NCI-H1930 (cell line): ENCODE results near the gene KMO.

Source experiments
- DNase-seq, 2 experiments: peaks; one replicate each; lab custom pipeline; 2025; lab: John Stamatoyannopoulos, UW

KMO gene

DNA sequence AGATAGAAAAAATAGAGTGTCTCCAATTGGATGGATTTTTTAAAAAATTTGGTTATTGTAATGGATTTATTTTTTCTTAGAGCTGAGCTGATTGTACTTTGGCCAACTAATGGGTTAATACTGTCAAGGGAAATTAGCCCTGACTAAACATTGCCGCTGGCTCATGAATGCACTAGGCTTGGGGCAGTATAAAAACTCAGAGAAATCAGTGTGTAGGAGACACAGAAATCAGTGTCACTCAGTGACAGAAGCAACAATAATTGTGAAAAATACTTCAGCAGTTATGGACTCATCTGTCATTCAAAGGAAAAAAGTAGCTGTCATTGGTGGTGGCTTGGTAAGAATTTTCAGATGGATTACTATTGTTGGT lies at the start of gene KMO:
Gene KMO (plus strand): TSS at position 217 of the 370 bp plus-strand sequence. CDS start 67 bp downstream, at position 284.
- DNase-seq, result no peak

DNA sequence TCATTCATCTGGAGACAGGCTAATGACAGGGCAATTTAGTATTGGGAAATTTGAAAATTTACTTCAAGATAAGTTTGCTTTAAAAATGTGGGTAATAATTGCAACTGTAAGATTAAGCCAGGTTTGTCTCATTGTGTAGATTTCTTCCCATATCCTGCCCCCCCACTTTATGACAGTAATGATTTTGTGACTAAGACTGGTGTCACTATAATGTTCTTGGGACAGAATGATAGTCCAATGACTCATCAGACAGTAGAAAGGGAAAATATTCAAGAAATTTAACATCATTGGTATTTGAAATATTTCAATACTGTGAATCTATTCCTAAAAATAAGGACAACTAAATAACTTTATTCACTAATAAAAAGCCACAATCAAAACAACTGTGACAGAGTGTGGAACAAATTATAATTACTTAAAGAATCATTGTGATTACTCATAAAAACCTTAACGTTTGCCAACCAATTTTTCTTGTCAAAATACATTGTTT lies 49.4 kb upstream of the KMO start:
- DNase-seq, result no peak

DNA sequence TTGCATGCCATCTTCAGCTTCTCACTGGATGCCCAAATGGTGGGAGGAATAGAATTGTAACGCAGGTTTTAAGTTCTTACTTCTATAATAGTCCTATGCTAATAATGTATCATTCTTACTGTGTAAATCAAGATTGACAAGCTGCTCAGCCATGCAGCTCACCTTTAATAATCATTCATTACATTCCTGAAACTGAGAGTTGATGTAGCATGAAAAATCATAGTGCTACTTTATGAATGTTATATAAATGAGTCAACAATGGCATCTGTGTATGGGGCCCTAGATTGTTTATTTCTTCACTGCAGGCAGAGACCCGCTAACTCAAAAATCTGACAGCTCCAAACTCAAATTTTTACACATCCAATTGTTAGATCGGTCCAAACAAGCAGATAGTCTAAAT lies 47.0 kb upstream of the KMO start:
- no peak for DNase-seq

DNA sequence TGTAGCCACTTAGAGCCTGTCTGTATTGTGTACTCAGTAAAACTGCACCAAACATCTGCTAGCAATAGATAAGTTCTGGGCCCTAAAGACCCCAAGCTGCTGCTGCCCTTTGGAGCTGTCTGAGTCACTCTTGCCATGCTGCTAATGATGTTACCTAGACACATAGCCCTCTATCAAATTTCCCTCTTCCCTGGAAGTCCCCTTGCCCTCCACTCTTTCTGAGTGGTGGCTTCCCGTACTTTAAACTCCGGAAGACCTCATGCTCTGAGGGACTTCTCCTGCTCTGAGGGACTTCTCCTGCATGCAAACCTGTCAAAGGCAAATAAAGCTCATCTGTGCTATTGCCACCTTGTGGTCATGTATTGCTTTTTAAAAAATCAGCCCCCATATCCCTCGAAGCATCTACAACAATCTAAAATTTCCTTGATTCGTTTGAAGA lies 46.6 kb upstream of the KMO start:
- DNase-seq, result peak in 1 of 2 experiments; percentile 5

DNA sequence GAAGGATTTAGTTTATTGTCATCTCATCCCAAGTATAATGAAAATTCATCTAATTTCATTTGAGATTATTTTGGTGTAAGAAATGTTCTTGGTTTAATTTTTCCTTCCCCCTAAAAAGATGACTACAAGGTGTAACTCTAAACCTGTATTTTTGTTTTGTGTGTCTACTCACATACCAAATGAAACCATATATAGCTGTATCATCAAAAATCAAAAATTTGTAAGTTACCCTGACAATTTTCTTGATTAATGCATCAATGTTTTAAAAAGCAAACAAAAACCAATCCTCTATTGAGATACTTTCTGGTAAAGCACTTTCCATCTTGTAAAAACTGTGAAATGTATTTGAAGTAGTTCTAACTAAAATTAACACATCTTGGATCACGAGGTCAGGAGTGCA lies 43.4 kb upstream of the KMO start:
- DNase-seq, result no peak

DNA sequence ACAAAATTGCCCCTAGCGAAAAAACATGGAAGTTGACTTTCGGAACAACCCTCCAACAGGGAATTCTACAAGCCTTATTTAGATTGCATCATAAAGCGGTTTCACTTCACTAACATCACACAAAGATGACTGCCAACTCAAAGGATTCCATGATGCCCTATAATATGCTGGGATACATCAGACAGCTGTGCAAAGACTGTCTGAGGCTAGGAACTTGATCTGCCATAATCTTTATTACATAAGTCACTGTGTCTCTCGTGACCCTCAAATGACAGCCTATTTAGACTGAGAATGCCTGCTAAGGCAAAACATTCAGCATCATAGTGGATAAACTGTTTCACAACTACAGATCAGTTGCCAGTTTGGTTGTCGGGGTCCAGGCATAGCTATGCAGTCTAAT lies 36.4 kb upstream of the KMO start:
- peak; percentile 24 to 86 for DNase-seq

DNA sequence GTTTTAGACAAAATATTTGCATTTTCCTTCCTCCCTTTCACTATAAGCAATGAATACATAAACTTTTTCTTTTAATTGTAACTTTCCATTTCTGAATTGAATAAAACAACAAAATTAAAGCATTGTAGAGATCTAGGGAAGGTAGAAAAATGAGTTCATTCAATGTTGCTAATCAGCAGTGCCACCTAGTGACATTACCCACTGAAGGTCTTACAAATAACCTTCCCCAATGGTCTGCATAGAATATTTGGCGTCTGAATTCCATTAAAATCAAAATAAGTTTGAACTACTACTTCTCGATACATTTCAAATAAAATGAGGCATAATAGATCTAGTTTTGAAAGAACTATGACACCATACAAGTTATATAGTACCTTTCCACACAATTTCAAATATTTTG lies 32.3 kb upstream of the KMO start:
- DNase-seq, result peak in 1 of 2 experiments; percentile 16

DNA sequence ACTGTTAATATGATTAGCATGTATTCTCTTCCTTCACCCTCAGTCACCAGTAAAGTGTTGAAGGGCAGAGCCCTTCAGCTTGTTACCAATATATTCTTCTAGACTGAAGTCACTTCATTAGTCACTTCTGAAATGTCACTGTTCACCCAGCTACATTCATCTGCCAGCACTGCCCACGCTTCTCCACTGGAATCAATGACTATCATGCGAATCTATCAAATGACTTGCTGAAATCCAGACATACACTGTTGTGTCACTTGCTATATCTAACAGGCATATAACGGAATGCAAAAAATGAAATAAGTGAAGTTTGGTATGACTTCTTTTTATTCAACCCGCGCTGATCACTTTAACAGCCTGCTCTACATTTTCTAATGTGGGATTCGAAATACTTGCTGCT lies 28.7 kb upstream of the KMO start:
- DNase-seq, result no peak

DNA sequence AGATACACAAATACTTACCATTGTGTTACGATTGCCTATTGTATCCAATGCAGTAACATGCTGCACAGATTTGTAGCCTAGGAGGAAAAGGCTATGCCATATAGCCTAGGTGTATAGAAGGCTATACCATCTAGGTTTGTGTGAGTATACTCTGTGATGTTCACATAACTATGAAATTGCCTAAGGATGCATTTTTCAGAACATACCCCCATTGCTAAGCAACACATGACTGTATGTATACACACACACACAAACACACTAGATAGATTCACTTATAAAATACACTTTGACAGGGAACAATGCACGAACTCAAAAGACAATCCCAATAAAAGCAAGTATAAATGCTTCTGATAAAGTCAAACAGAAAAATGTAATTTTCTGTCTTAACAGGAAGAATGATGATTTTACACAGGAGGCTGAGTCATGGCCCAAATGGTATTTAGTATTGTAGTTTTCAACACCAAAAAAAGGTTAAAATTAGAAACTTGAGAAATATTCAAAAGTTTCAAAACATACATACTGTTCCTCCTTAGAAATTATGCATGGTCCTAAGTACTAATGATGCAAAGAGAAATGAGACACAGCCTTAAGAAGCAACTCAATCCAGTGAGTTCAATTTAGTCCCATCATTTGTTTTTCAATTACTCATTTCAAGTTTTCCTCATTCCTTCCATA lies 24.9 kb upstream of the KMO start:
- DNase-seq, result no peak

DNA sequence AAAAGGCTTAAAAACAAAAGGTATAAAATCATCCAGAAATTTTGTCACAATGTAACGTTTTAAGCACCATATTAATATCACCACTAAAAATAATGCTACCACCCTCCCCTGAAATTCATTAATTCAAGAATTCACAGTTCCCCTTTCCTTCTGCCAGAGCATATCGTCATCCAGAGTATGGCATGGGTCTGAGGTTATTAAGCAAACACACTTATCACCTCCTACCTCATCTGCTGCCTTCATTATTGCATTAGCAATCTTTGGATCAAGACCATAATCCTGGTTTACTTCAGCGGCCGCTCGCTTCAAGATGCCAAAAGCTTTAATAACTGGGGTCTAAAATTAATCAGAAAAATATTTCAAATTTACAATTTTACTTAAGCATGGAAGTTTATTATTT lies 18.8 kb upstream of the KMO start:
- DNase-seq, result no peak

DNA sequence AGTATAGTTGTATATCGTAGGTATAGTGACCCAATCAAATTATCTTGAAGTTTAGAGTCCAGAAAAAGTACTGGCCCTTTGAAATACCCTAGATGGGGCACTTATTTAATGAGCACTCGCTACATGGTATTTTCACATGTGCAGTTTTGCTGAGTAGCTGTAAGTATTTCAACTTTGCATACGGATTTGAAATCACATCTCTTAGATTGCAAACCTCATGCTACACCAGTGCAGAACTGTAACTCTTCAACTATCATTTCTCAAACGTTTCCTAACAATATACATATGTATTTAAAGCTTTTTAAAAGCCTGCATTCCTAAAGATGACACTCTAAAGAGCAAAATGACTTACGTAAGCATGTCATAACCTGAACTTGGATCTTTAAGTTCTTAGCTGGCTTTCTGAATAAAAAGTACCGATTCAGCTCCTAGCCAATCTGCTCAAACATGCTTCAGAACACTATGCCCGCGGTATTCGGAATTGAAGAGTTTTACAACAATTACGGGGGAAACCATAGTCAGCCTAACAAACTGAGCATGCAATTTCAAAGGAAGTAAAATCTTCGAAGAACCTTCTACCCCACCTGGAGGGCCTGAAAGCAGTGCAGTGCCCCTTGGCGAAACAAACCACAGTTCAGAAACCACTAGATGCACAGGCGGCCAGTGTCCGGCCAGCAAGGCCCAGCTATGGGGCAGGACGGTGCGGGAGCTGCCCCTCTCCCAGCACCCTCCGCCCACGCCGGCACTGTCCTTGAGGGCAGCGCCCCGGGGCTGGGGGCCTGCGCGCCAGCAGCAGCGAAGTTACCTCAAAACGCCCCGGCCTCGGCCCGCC lies 13.5 kb upstream of the KMO start:
- no peak for DNase-seq

DNA sequence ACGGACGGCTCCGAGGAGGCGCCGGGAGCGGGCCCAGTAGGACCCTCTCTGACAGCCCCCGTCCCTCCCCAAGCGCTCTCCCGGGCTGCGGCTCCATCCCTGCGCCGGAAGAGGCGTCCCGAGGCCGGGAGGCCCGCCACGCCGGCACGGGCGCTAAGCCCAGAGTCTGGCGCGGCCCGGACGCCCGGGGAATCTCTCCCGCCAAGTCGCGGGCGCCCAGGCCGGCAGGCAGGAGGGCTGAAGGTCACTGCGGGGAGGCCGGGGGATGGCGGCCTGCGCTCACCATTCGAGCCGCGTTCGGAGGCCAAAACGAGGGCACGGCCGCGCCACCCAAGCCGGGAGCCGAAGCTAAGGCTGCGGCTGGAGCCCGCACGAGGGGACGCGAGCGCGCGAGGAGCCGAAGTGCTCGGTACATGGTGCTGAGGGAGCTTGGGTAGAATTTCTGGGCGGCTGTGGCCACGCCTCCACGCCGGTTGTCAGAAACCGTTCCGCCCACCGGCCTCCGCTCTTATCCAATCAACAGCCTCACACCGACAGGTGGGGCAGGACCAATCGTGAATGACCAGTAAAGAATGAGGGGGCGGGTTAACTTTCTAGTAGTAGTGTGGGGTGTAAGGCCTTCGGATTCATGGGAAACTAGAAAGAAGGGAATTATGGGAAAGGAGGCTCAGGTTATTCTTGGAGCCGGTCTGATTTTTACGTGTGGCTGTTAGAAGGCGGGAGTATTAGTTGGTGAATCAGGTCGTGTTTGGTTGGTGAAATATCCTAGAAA lies 12.7 kb upstream of the KMO start, which contains the start of gene FH:
Gene FH (minus strand): TSS at position 448 of the 772 bp plus-strand sequence. CDS start 33 bp downstream, at position 415.
- DNase-seq, result peak; percentile 96 to 97

DNA sequence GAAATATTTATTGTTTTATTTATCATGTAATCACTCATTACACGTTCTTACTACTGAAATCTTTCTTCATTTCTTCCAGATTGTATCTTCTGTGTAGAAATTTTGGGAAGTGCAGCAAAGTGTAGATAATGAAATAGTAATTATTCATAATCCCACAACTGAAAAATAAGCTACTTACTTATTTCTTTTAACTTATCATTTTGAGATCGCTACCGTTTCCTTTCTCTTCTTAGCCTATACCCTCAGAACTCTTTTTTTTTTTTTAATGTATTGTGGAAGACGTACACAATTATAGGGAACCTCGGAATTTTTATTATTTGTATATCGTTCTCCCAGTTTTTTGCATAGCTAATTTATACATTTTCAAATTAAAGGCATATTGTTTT lies 12.1 kb upstream of the KMO start:
- DNase-seq, result no peak

DNA sequence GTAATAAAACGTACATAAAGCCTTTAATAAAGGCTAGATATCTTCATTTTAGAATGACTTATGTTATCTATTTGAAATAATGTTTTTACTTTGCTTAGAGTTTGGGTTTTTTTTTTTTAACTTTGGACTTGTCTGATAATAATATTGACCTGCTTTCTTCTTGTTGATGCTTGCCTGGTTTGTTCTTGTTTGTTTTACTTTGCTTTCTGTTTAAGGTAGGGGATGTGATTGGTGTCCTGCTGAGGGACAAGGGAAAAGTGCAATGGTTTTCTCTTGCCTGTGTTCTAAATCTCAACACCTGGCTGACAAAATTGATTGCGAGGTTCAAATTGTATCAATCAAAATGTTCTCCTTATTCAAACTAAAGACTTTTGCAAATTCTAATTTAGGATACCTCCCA lies 10.5 kb upstream of the KMO start:
- DNase-seq, result no peak

DNA sequence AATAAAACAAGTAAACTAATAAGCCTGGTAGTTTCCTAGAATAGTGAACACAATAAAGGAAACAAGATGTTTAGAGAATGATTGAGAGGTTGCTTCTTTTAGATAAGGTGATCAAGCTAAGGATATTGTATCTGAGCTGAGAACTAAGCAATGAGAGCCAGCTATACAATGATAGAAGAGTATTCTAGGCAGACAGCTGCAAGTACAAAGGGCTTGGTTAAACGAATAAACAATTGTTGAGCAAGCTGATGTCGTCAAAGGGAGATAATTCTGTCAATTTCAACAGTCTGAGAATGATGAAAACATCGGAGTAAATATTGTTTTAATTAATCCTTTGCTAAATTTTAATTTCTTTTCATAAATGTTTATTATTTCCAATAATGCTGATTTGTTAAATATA lies 7.2 kb upstream of the KMO start:
- DNase-seq, result peak; percentile 55 to 79

DNA sequence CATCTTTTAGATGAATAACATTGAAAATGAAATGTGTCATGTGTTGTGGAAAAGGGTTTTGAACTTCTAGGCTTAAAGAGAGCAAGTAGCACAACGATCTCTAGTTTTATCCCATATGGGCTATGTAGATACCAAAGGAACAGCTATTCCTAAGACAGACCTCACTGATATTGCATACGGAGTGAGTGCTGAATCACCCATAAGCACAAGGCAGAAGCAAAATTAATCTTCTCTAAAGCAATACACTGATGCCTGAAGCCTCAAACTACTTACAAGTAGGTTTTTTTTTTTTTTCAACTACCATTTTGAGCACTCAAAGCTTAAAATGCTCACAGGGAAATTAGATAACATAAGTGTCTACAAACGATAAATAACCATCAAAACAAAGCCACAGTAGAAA lies 5.0 kb upstream of the KMO start:
- no peak for DNase-seq

DNA sequence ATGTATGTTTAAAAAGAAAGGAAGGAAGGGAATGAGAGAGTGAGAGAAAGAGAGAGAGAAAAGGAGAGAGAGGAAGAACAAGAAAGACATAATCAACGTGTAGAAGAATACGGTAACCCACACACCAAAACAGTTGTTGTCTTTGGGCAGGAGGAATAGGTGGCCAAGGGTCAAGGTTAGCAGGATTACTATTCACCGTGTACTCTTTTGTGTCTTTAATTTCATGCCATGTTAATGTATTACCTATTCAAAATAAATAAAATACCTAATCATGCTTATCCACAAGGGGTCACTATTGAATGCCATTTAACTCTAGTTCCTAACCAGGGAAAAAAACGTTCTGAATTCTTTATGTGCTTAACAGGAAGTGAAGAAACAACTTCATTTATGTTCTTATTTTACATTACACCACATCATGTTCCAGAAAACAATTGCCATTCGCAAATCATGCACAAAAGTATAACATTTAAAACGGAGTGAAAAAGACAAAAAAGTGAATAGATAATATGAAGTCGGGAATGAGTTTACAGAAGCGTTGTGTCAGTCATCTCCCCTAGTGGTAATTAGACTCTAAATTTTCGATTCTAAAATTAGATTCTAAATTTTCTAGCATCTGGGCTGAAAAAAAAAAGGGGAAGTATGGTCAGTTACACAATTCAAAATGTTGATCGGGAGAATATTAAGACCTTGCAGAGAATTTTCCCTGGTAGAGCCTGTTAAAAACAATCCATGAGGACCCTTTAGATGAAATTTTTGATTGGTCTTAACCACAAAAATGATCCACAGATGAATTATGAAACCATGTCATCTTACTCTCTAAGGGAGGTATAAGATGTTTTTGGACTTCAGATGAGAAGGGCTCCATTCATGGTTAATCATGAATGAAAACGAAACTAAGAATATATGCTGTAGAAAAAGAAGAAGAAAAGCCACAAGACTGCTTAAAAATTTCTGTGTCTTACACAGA lies 700 bp upstream of the KMO start:
- DNase-seq, result peak; percentile 38 to 59

DNA sequence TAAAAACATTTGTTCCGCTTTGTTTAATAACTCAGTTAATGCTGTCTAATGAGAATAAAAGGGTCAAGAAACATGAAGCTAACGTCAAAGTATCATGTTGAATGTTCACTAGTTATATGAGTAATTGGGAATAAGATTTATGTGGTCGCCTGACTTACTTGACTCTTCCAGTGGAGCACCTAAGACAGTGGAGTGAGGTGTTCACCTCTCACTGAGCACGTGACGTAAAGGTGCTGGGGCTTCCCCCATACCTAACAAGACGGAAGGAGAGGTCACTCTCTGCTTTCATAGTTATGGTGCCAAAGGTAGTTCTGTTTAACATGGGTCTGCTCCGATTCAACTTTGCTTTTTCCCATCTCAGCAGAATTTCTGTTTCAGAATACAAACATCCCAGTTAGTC lies 686 bp downstream of the KMO start:
- no peak for DNase-seq

DNA sequence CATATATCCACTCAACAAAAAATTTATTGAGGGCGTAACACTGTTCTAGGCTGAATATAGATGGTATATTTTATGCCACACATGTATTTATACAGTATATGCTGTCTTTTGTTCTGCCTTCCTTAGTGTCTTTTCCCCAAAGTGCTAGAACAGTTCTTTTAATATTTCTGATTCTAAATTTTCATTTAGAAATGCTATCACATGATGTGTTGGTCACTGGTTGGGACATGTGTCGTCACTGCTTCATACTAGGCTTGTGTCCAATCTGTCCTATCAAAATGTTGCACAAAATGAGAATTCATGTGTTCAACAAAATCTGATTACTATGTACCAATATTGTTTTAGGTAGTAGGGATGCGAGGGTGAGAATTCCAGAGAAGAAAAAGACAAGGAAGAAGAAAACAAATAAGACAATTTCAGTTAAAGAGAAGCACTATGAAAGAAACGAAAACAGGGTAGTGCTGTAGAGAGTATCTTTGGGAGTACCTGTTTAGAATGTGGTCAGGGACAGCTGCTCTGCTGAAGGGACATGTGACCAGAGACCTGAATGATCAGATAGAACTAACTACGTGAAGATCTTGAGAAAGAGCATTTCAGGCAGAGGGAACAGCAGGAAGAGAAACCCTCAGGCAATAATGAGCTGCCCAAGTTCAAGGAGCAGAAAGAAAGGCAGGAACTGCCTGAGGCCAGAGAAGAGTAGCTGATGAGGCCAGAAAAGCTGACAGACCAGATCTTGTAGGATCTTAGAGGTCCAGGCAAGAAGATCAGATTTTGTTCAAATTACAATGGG lies 1.3 kb downstream of the KMO start:
- DNase-seq, result no peak

DNA sequence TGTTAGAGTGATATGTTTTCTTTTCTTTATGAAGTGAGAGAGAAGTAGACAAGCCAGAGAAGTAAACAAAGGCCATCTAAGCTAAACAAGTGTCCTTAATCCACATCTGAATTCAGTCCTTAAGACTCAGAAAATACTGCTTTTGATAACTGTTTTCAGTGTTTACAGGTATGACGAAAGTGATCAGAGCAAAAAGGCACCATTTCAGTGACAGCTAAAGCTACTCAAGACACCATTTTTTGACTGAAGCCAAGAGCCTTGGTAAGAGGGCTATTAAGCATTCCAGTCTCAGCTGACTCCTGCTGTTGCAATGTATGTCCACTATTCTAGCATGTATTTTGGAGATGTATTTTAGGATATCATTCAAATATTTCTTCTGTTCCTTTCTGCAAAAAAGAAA lies 4.1 kb downstream of the KMO start:
- DNase-seq, result no peak

DNA sequence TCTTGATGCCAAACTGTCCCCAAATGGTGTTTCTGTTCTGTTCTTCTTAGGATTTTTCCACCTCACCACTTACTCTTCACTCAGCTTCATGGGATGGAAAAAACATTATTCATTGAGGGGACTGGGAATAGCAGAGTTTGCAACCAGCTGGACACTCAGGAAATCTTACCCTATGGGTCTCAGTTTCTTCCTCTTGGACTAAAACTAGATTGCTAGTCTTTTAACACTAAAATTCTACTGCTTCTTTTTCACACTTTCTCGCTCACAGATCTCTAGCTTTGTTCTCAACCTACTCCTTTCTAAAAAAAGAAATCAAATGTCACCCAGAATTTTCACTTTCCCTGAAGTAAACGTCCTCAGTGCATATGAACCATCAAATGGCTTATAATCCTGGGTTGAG lies 4.8 kb downstream of the KMO start:
- no peak for DNase-seq
